ENCODE results near the gene SMYD3. TPM values are rescaled to one million over a fixed set of nuclear protein-coding genes. Genes with fewer than 3 reads are reported as not detected.
"Not testable (repeated sequence)": the region's sequence is repeated elsewhere in the genome, so short reads cannot be mapped to it uniquely, and the experiment has no call there.

The SMYD3 gene
- total RNA-seq, 2 donors from 2014 or later: 8.8 to 19.0 TPM

DNA sequence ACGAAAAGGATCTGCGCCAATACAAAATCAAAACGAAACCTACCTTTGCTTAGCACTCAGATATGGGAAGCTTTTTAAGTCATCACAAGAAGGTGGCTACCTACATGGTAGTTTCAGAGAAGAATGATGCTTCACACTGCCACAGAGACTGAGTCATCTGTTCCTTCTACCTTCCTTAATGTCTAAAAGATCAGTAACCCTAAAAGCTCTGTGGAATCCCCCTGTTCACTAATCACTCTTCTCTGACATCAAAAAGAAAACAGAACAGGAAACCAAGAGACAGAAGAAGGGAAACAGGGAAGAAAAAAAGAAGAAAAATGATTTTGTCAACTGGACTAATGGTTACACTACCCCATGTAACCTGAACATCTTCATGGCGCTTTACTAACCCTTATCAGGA is 177.2 kb downstream of the SMYD3 start:
- no peak overlapping the region for H3K4me3 ChIP-seq
- TF ChIP-seq, protein P1, sequence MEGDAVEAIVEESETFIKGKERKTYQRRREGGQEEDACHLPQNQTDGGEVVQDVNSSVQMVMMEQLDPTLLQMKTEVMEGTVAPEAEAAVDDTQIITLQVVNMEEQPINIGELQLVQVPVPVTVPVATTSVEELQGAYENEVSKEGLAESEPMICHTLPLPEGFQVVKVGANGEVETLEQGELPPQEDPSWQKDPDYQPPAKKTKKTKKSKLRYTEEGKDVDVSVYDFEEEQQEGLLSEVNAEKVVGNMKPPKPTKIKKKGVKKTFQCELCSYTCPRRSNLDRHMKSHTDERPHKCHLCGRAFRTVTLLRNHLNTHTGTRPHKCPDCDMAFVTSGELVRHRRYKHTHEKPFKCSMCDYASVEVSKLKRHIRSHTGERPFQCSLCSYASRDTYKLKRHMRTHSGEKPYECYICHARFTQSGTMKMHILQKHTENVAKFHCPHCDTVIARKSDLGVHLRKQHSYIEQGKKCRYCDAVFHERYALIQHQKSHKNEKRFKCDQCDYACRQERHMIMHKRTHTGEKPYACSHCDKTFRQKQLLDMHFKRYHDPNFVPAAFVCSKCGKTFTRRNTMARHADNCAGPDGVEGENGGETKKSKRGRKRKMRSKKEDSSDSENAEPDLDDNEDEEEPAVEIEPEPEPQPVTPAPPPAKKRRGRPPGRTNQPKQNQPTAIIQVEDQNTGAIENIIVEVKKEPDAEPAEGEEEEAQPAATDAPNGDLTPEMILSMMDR (IDR thresholded peaks at IDR 0.05): no peak

DNA sequence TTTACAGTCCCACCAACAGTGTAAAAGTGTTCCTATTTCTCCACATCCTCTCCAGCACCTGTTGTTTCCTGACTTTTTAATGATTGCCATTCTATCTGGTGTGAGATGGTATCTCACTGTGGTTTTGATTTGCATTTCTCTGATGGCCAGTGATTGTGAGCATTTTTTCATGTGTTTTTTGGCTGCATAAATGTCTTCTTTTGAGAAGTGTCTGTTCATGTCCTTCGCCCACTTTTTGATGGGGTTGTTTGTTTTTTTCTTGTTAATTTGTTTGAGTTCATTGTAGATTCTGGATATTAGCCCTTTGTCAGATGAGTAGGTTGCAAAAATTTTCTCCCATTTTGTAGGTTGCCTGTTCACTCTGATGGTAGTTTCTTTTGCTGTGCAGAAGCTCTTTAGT is 177.8 kb downstream of the SMYD3 start:
- not testable (repeated sequence) for H3K4me3 ChIP-seq; H3K36me3 ChIP-seq; ATAC-seq (ENCODE audit: insufficient number of reproducible peaks, low FRiP score, low read depth); H3K27ac ChIP-seq; H3K4me1 ChIP-seq (ENCODE audit: control insufficient read depth in 1 of 2, low read depth in 2 of 2); H3K9me3 ChIP-seq; H3K27me3 ChIP-seq (replicated peaks; ENCODE audit: insufficient read depth); DNase-seq (ENCODE audit: low spot score)

More for the DNA sequence above, 177.2 kb downstream of the SMYD3 start:
- H3K36me3 ChIP-seq: no peaks in the 10 kb centered on the region
- H3K9me3 ChIP-seq: no peaks in the 10 kb centered on the region
- no peaks in the 10 kb centered on the region for H3K27me3 ChIP-seq (replicated peaks; ENCODE audit: insufficient read depth)
- no peak for DNase-seq (ENCODE audit: low spot score)
- no peak for ATAC-seq (ENCODE audit: insufficient number of reproducible peaks, low FRiP score, low read depth)
- H3K4me1 ChIP-seq (ENCODE audit: control insufficient read depth in 1 of 2, low read depth in 2 of 2): no peaks in the 10 kb centered on the region
- no peak overlapping the region for H3K27ac ChIP-seq

DNA sequence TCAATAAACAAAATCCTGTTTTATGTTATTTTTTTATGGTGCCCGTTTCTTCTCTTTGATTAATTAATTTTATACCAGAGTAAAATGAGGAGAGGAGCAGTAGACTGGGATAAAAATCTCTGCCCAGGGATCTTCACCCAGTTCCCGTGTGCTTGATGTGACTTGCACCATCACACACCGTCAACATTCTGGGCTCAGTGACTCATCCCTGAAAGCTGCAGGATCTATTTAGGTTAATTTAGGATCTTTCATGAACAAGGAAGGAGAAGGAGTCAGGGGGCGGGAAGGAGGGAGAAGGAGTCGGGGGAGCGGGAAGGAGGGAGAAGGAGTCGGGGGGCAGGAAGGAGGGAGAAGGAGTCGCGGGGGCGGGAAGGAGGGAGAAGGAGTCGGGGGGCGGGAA is 182.4 kb downstream of the SMYD3 start:
- DNase-seq (ENCODE audit: low spot score) (no peak), ATAC-seq (ENCODE audit: insufficient number of reproducible peaks, low FRiP score, low read depth) (no peak)
- no peaks in the 10 kb centered on the region for H3K27me3 ChIP-seq (replicated peaks; ENCODE audit: insufficient read depth)

DNA sequence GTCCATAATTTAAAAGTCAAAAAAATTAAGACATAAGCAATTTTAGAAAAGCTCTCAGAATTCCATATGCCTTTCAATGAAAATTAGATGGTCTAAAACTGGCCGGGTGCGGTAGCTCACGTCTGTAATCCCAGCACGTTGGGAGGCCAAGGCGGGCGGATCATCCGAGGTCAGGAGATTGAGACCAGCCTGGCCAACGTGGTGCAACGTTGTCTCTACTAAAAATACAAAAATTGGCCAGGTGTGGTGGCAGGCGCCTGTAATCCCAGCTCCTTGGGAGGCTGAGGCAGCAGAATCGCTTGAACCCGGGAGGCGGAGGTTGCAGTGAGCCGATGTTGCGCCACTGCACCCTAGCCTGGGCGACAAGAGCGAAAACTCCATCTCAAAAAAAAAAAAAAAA is 183.0 kb downstream of the SMYD3 start:
- not testable (repeated sequence) for H3K4me1 ChIP-seq (ENCODE audit: control insufficient read depth in 1 of 2, low read depth in 2 of 2); ATAC-seq (ENCODE audit: insufficient number of reproducible peaks, low FRiP score, low read depth); H3K27ac ChIP-seq; H3K4me3 ChIP-seq; H3K9me3 ChIP-seq; H3K36me3 ChIP-seq; H3K27me3 ChIP-seq (replicated peaks; ENCODE audit: insufficient read depth); DNase-seq (ENCODE audit: low spot score)

More for the DNA sequence above, 182.4 kb downstream of the SMYD3 start:
- Histone ChIP-seq H3K27ac (no peak overlapping the region), H3K36me3 (no peaks in the 10 kb centered on the region), H3K9me3 (no peaks in the 10 kb centered on the region), H3K4me1 (ENCODE audit: control insufficient read depth in 1 of 2, low read depth in 2 of 2) (no peaks in the 10 kb centered on the region), H3K4me3 (no peak overlapping the region)
- TF ChIP-seq, protein P1 (IDR thresholded peaks at IDR 0.05): no peak

DNA sequence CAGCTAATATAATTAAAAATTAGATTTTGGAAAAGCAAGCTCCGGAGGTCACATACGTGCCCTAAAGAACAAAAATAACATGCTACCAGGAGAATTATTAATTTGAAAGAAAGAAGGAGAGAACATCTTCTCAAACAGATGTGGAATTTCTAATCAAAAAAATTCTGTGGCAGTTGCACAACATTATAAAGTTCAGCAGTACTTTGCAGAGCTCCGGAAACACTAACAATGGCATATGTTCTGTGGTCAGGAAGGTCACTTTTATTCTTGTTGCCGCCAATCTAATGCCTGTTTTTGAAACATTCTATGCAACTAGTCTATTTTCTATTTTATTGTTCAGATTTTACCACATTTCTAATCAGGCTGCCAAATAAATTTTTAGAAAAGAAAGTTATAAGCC is 186.8 kb downstream of the SMYD3 start:
- Histone ChIP-seq H3K9me3 (no peaks in the 10 kb centered on the region), H3K4me1 (ENCODE audit: control insufficient read depth in 1 of 2, low read depth in 2 of 2) (no peaks in the 10 kb centered on the region), H3K36me3 (no peaks in the 10 kb centered on the region), H3K4me3 (no peak overlapping the region), H3K27ac (no peak overlapping the region), H3K27me3 (replicated peaks; ENCODE audit: insufficient read depth) (no peaks in the 10 kb centered on the region)
- TF ChIP-seq, protein P1 (IDR thresholded peaks at IDR 0.05): no peak
- ATAC-seq (ENCODE audit: insufficient number of reproducible peaks, low FRiP score, low read depth): no peak
- DNase-seq (ENCODE audit: low spot score): no peak

DNA sequence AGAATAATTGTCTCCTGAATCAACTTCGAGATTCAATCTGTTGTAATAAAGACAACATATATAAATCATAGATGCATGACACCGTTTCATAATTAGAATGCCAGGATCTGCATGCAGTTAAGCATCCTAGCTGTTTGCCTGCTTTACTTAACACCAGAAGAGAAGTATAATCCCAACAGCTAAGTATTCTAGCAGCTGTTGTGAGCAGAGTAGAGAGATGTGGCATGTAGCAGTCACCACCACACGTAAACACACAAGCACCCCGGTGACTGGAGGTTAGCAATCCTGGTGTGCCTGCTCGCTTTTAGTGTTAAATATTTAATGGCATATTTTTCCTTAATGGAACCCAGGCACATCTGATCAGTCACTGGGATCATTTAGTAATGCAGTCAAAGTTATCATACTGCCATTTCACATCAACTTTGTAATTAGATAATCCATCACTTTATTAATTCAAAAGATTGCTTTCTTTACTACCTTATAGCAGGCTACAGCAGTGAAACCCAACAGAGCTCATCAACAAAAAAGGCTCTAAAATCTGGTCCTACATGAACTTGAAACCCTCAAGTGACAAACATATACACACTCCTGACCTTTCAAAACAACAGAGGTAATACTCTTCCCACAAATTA is 187.9 kb downstream of the SMYD3 start:
- TF ChIP-seq, protein P1 (IDR thresholded peaks at IDR 0.05): no peak
- no peak overlapping the region for H3K27ac ChIP-seq
- H3K4me1 ChIP-seq (ENCODE audit: control insufficient read depth in 1 of 2, low read depth in 2 of 2): no peaks in the 10 kb centered on the region
- no peaks in the 10 kb centered on the region for H3K9me3 ChIP-seq
- H3K27me3 ChIP-seq (replicated peaks; ENCODE audit: insufficient read depth): no peaks in the 10 kb centered on the region
- H3K36me3 ChIP-seq: no peaks in the 10 kb centered on the region
- H3K4me3 ChIP-seq: no peak overlapping the region
- ATAC-seq (ENCODE audit: insufficient number of reproducible peaks, low FRiP score, low read depth): no peak
- no peak for DNase-seq (ENCODE audit: low spot score)
